Renal pelvis (tissue), 4 donors: ENCODE measurements around the gene KCTD11. TPM values are rescaled to one million over a fixed set of nuclear protein-coding genes. Genes with fewer than 3 reads are reported as not detected.
"Not testable (repeated sequence)": the region's sequence is repeated elsewhere in the genome, so short reads cannot be mapped to it uniquely, and the experiment has no call there.

Source experiments
- DNase-seq: peaks from one replicate; pipeline ENCODE4 v3.0.0-alpha.2; 2013
- polyA plus RNA-seq, 3 donors: library from polyadenylated mRNA; unstranded; fragments of 120-200 nt; gene quantifications; one replicate each; pipeline ENCODE4 v1.2.1, GENCODE V29; 2013; ENCODE audit not compliant: insufficient read length in 3 of 3

Gene KCTD11
- polyA plus RNA-seq, 3 donors, result 11.8 to 14.5 (median 13.1) TPM

DNA sequence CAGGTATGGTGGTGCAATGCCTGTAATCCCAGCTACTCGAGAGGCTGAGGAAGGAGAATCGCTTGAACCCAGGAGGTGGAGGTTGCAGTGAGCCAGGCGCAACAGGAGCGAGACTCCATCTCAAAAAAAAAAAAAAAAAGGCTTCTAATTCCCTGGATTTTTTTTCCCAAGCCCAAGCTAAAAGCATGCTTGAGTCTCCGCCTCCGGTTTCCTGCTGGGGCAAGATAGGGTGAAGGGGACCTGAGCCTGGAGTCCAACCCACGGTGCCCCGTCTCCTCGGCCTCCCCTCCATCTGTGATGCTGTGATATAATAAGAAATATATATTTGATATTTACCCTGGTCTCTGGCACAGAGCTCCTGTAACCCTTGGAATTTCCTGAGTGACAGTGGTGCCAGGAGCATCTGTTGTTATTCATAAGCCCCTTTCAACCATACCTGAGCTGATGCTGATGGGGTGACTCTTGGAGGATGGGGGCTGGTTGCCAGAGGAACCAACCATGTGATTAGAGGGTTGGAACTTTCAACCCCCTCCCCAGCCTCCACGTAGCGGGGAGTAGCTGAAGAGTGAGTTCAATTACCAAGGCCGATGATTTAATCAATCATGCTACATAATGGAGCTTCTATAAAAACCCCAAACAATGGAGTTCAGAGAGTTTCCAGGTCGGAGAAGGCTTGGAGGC, 16.1 kb downstream of the KCTD11 start:
- DNase-seq, result no peak

- not testable (repeated sequence) for DNase-seq
Observed at GRCh38 chr17:7368599-7368994, 16.6 kb downstream of the KCTD11 start.

- DNase-seq, result no peak
Observed at GRCh38 chr17:7369825-7370224, 17.9 kb downstream of the KCTD11 start.

GRCh38 chr17:7370853-7371252, 18.9 kb downstream of the KCTD11 start:
- no peak for DNase-seq

GRCh38 chr17:7374353-7374752, 22.4 kb downstream of the KCTD11 start:
- DNase-seq, result no peak

GRCh38 chr17:7379134-7379533, 27.2 kb downstream of the KCTD11 start:
- DNase-seq, result no peak

- no peak for DNase-seq
Observed at GRCh38 chr17:7380321-7380720, 28.4 kb downstream of the KCTD11 start.

DNA sequence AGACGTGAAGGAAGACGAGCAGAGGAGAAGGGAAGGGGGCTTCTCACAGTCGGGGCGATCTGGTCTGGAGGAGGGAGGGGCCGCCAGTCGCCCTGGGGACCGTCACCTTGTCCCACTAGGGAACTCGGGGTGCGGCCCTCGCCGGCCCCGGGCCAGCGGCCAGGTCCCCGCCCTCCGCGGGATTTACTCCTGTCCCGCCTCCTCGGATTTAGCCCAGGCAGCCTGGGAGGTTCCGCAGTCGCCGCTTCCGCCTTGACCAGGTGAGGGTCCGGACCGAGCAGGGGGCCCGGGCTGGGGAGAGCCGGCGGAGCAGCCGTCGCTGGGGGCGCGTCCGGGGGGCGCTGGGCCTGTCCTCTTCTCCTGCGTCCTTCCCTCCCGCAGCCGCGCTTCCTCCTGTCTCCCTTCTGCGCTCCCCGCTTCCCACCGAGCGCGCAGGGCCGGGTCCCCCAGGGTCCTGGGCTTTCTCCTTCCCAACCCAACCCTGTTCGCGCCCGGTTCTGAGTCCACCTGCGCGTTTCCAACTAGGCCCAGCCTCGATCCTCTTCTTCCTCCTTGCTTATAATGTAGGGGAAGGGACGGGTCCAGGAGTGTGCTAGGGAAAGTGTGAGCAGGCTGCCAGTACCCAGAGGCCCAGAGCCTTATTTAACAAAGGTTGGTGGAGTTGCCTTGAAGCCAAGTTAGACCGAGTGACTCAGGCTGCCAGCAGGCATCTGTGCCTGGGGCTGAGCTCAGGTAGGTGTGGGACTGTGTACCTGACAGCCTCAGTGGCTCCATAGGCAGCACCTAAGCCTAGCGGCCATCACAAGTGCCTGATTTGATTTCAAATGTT, 29.1 kb downstream of the KCTD11 start, which contains the start of gene TNK1:
Gene TNK1 (plus strand): TSS at position 235 of the 829 bp plus-strand sequence. CDS start 1,838 bp downstream, outside the sequence.
- DNase-seq, result no peak

DNA sequence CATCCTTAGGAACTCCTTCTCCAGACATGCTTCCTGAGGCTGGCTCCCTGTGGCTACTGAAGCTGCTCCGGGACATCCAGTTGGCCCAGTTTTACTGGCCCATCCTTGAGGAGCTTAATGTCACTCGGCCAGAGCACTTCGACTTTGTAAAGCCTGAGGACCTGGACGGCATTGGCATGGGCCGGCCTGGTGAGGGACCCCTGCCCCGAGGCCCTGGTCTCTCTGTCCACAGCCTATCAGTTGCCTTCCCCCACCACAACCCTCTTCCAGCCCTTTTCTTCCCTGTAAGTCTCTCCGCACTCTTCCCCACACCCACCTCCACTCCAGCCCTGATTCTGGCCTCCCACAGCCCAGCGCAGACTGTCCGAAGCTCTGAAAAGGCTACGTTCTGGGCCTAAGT, 30.9 kb downstream of the KCTD11 start:
- no peak for DNase-seq

GRCh38 chr17:7383371-7383741, 31.4 kb downstream of the KCTD11 start:
- DNase-seq, result no peak

DNA sequence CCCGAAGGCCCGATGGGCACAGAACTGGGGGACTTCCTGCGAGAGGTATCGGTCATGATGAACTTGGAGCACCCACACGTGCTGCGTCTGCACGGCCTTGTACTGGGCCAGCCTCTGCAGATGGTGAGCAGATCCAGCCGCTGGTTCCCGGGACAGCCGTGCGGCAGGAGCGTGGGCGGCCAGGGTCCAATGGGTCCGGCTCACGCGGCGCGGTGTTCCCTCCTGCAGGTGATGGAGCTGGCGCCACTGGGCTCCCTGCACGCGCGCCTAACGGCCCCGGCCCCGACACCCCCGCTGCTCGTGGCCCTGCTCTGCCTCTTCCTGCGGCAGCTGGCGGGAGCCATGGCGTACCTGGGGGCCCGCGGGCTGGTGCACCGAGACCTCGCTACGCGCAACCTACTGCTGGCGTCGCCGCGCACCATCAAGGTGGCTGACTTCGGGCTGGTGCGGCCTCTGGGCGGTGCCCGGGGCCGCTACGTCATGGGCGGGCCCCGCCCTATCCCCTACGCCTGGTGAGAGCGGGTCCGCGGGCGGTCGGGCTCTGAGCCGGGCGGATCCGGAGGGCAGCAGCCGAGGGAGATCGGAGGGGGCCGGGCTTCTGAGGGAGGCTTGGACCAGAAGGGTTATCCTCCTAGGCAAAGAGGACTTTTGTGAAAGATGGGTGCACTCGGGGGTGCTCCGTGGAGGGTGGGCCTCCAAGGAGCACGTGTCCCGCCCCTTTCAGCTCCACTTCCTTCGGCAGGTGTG, 32.0 kb downstream of the KCTD11 start:
- DNase-seq, result peak; percentile 61

DNA sequence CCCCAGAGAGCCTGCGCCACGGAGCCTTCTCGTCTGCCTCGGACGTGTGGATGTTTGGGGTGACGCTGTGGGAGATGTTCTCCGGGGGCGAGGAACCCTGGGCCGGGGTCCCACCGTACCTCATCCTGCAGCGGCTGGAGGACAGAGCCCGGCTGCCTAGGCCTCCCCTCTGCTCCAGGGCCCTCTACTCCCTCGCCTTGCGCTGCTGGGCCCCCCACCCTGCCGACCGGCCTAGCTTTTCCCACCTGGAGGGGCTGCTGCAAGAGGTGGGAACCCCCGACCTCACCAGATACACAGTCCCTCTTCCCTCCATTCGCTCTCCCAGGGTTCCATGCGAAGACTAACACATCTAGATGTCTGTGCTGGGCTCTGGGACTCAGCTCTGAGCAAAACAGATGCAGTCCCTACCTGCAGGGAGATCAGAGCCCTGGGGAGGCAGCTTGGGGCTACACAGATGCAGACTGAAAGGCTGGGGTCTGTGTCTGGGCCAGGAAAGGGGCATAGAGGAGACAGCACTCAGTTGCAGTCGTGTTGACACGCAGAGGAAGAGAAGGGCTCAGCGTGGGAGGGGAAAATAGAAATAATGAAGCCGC, 32.6 kb downstream of the KCTD11 start:
- no peak for DNase-seq

DNA sequence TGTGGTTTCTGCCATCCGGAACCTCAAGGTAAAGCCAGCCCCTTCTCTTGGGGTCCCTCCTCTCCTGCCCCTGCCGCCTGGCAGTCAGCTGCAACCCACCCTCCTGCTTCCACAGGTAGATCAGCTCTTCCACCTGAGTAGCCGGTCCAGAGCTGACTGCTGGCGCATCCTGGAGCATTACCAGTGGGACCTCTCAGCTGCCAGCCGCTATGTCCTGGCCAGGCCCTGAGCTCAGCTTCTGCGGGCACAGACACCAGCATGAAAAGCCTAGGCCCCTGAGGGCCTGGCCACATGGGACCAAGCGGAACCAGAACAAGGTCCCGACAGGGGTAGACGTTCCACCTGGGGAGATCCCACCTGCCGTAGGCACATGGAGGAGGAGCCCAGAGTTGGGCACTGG, 36.9 kb downstream of the KCTD11 start:
- no peak for DNase-seq

- DNase-seq, result no peak
Observed at GRCh38 chr17:7389924-7390910, 38.3 kb downstream of the KCTD11 start.

GRCh38 chr17:7391307-7391706, 39.3 kb downstream of the KCTD11 start:
- no peak for DNase-seq

DNA sequence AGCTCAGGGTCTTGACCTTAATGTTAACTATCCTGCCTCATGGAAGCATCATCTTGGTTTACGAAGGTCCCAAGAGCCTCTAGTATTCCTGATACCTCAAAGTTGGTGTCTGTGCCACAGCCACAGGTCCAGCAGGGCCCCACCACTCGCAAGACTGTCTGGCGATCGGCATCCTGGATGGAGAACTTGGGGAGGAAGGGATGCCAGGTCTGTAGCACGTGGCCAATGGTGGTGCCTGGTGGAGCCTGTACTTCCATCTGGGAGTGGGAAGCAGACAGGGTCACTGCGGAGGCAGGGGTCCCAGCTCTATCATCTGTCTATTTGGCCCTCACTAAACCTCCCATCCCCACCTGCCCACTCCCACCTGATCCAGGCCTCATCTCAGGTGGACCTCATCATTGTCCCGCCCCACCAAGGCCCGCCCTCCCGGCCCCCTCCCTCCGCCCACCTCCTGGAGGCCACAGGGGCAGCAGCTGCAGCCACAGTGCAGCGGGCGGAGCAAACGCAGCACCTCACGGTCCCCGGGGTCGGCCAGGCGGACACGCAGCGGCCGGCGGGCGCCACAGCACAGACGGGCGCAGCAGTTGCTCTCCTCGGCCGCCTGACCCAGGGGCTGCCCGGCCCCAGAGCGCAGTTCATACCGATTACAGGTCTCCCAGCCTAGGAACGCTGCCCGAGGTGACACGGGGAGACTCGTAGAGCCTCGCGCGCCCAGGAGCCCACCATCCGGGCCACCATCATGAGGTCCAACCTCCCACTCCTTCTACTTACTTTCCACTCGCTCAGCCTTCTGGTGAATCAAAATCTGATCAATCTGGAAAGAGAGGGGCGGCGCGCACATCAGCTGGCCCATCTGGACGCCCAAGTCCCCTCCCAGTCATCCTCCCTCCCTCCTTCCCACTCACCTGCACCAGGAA, 41.0 kb downstream of the KCTD11 start:
- DNase-seq, result no peak

DNA sequence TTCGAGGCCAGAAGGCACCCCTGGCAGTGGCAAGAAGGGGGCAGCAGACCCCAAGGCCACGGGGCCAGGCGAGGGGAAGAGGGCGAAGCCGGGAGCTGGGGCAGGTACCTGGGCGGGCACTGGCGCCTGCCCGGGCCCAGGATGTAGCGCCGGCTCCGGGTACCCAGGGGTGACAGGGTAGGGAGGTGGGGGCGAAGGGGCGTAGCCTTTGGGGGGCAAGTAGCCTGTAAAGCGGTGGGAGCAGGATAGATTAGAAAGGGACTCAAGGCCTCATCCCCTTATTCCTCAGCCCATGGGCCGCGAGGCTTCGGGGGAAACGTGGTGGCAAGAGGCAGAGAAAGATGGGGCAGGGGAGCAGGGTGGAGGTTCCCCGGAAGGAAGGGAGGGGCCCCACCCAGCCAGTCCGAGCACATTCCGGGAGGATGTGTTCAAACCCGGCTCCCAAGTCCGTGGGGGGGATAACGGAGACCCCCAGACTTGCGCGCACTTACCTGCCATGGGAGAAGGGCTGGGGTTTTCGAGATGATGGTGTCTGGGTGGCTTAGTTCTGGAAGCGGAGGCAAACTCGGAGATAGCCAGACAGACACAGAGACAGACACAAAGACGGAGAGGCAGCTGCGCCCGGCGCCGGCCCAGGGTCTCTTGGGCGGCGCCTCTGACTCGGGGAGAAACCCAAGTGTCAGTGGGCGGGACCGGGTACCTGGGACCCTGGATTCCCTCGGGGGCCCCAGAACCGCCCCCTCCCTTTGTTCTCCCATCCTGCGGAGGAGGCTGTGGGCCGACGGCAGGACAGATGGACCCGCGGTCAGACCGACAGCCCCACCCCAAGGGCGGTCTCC, 41.9 kb downstream of the KCTD11 start:
- DNase-seq, result no peak

DNA sequence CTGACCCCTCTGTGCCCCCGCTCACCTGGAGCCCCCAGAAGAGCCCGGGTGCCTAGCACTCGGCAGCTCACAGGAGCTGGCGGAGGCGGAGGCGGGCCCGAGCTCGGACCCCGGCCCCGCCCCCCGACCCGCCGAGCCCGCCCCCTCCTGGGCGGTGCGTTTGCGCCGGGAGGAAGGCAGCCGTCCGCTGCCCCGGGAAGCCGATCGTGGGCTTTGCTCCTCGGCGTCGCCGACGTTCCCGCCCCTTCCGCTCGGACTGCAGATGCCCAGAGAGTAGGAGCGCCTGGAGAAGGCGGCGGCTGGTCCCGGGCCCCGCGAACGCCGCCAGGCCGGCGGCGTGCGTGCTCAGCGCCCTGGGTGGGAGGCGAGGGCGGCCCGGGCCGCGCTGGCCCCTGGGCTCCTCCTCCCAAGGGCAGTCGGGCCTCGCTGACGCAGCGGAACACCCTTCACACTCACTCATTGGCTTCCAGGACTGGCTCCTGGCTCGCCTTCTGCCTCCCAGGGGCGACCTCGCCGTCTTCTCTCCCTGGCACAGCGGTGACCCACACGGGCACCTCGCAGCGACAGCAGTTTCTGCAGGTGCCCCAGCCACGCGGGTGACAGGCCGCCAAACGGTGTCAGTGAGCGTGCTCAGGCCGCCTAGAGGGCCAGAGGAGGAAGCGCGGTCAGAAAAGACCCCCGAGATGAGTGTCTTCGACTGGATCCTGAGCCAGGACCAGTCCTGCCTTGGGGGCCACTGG, 42.7 kb downstream of the KCTD11 start, which contains the start of gene PLSCR3:
Gene PLSCR3 (minus strand): TSS at position 74 of the 740 bp plus-strand sequence. CDS start 415 bp downstream, outside the sequence.
- DNase-seq, result peak; percentile 84
